K562 (cell line): ENCODE data around the gene TP53I13. TPM values are rescaled to one million over a fixed set of nuclear protein-coding genes. Genes with fewer than 3 reads are reported as not detected.

Experiments
- ATAC-seq: fragments of 200-7000 bp; cut with Tn5 transposase; 3 replicates; pipeline ENCODE4 v1.9.1; 2020; ENCODE audit warnings: moderate library complexity
- BruUV-seq: library from RNA; stranded (reverse); fragments of 400-500 nt; replicated peaks from 2 replicates; lab custom pipeline; 2021; lab: Mats Ljungman, UMichigan
- CTCF ChIA-PET: fragments of 300-600 bp; formaldehyde crosslinking; extraction: SDS; loops from one replicate; lab custom pipeline; 2021; ENCODE audit warnings: low intra/inter-chr PET ratio; lab: Yijun Ruan, JAX
- POLR2A ChIA-PET: fragments of 300-600, 350-650 bp; sonication (Branson Sonifier 250); formaldehyde crosslinking; extraction: SDS; loops from one replicate; lab custom pipeline; 2021; ENCODE audit warnings: antibody characterized with exemption, inconsistent platforms; lab: Yijun Ruan, JAX
- DNase-seq, 4 experiments: peaks; one replicate each; pipeline versions ENCODE4 v3.0.0 to v3.0.0-alpha.2; 2011 to 2018; ENCODE audit warnings: low spot score in 3 of 4, mixed read lengths in 3 of 4; ENCODE audit errors: extremely low read depth in 1 of 4
- FAIRE-seq: peaks from 2 replicates; lab custom pipeline; 2011; peaks lifted over from hg19 to GRCh38; lab: Jason Lieb, UNC
- H2AFZ ChIP-seq: 2 replicates; pipeline ENCODE4 v1.6.0; 2011; ENCODE audit warnings: low read depth, low read length, control low read depth, inconsistent platforms
- H3K27ac ChIP-seq: fragments of 200-600 bp; 3 replicates; pipeline ENCODE4 v1.8.0; 2011; ENCODE audit warnings: low read depth, mild to moderate bottlenecking, control low read depth, inconsistent platforms, low read length, moderate library complexity, mixed read lengths; ENCODE audit errors: extremely low read depth
- H3K27me3 ChIP-seq, 2 experiments: fragments of 300-600 bp in 1 of 2; 2 replicates in 1 of 2; 3 replicates in 1 of 2; pipeline versions ENCODE4 v1.6.0 to v1.8.0; 2011; ENCODE audit warnings: inconsistent platforms in 2 of 2, low read length in 2 of 2, mild to moderate bottlenecking in 1 of 2, mixed read lengths in 1 of 2, moderate library complexity in 1 of 2; ENCODE audit not compliant: control insufficient read depth in 2 of 2, insufficient read depth in 2 of 2
- H3K36me3 ChIP-seq: fragments of 300-600 bp; 3 replicates; pipeline ENCODE4 v1.8.0; 2011; ENCODE audit warnings: mild to moderate bottlenecking, low read length, inconsistent platforms; ENCODE audit not compliant: control insufficient read depth, insufficient read depth
- H3K4me1 ChIP-seq, 2 experiments: fragments of 200-600 bp in 1 of 2; replicated peaks in 1 of 2; 2 replicates in 1 of 2; 3 replicates in 1 of 2; pipeline versions ENCODE4 v1.5.1 to v1.8.0; 2011; ENCODE audit warnings: inconsistent platforms in 2 of 2, low read length in 2 of 2, mild to moderate bottlenecking in 1 of 2, mixed read lengths in 1 of 2, moderate library complexity in 1 of 2; ENCODE audit not compliant: control insufficient read depth in 2 of 2, insufficient read depth in 2 of 2
- H3K4me2 ChIP-seq: 2 replicates; pipeline ENCODE4 v1.6.1; 2011; ENCODE audit warnings: low read length, control low read depth, inconsistent platforms, mixed read lengths; ENCODE audit not compliant: insufficient read depth
- H3K4me3 ChIP-seq: fragments of 200-600 bp; sonication (generic), shearing (Covaris generic); 2 replicates; pipeline ENCODE4 v1.5.1; 2016; ENCODE audit warnings: control low read depth, inconsistent platforms
- H3K79me2 ChIP-seq: fragments of 200-600 bp; 3 replicates; pipeline ENCODE4 v1.8.0; 2011; ENCODE audit warnings: low read length, inconsistent platforms; ENCODE audit not compliant: control insufficient read depth, insufficient read depth
- H3K9ac ChIP-seq, 2 experiments: 2 replicates each; pipeline versions ENCODE4 v1.6.0 to v1.6.1; 2011; ENCODE audit warnings: low read depth in 2 of 2, low read length in 2 of 2, control low read depth in 1 of 2, inconsistent platforms in 1 of 2, mild to moderate bottlenecking in 1 of 2, mixed read lengths in 1 of 2; ENCODE audit not compliant: insufficient read depth in 1 of 2
- H3K9me1 ChIP-seq: one replicate; pipeline ENCODE4 v1.6.0; 2011; ENCODE audit warnings: inconsistent platforms, mild to moderate bottlenecking, low read length, moderate library complexity; ENCODE audit not compliant: control insufficient read depth, insufficient read depth
- H3K9me3 ChIP-seq: replicated peaks from 2 replicates; pipeline ENCODE4 v1.5.1; 2011; ENCODE audit warnings: low read depth, low read length, inconsistent platforms; ENCODE audit not compliant: control insufficient read depth, insufficient read depth
- H4K20me1 ChIP-seq: replicated peaks from 2 replicates; pipeline ENCODE4 v1.6.1; 2011; ENCODE audit warnings: low read length, inconsistent platforms, mixed read lengths; ENCODE audit not compliant: control insufficient read depth, insufficient read depth
- FOXA3 ChIP-seq, 2 experiments: fragments of 450-650 bp in 1 of 2; sonication (generic) in 1 of 2; formaldehyde crosslinking; IDR thresholded peaks in 1 of 2; conservative IDR thresholded peaks in 1 of 2; 2 replicates each; pipeline versions ENCODE4 v1.4.0 to v1.8.0; 2020 to 2022; ENCODE audit warnings: mild to moderate bottlenecking in 2 of 2, missing genetic modification reagents in 1 of 2
- KDM2B ChIP-seq: fragments of 250-450 bp; sonication (Bioruptor Pico); IDR thresholded peaks from 2 replicates; pipeline ENCODE4 v1.8.0; 2021; ENCODE audit warnings: mild to moderate bottlenecking, moderate library complexity
- NFATC3 ChIP-seq: fragments of 450-650 bp; IDR thresholded peaks from 2 replicates; pipeline ENCODE4 v1.6.1; 2017; ENCODE audit warnings: mild to moderate bottlenecking
- PATZ1 ChIP-seq: fragments of 250-450 bp; sonication (Bioruptor Pico); IDR thresholded peaks from 2 replicates; pipeline ENCODE4 v1.5.0; 2020; ENCODE audit warnings: mild to moderate bottlenecking, borderline replicate concordance
- PHB ChIP-seq: fragments of 250-450 bp; sonication (Bioruptor Pico); IDR thresholded peaks from 2 replicates; pipeline ENCODE4 v1.5.0; 2021
- RHOXF2B ChIP-seq: fragments of 250-450 bp; sonication (Bioruptor Pico); conservative IDR thresholded peaks from 2 replicates; pipeline ENCODE4 v1.5.1; 2021
- SMC3 ChIP-seq: conservative IDR thresholded peaks from 2 replicates; pipeline ENCODE4 v1.6.1; 2011; ENCODE audit warnings: low read depth, low read length, improper control_type of control experiment; ENCODE audit not compliant: insufficient read depth
- SPI1 ChIP-seq: IDR thresholded peaks from 2 replicates; pipeline ENCODE4 v1.6.1; 2011; ENCODE audit warnings: low read depth, low read length, control low read depth, borderline replicate concordance
- STAT5B ChIP-seq: fragments of 250-450 bp; sonication (Bioruptor Pico); IDR thresholded peaks from 2 replicates; pipeline ENCODE4 v1.8.0; 2021; ENCODE audit warnings: mild to moderate bottlenecking, inconsistent platforms
- USF2 ChIP-seq: sonication (generic); formaldehyde crosslinking; IDR thresholded peaks from 2 replicates; pipeline ENCODE4 v1.5.0; 2020; ENCODE audit warnings: missing genetic modification reagents
- ZNF12 ChIP-seq: sonication (generic); formaldehyde crosslinking; IDR thresholded peaks from 2 replicates; pipeline ENCODE4 v1.4.0; 2020; ENCODE audit warnings: mild to moderate bottlenecking, missing genetic modification reagents
- ZNF232 ChIP-seq: sonication (generic); formaldehyde crosslinking; IDR thresholded peaks from 2 replicates; pipeline ENCODE4 v1.8.0; 2022; ENCODE audit warnings: mild to moderate bottlenecking, missing genetic modification reagents
- ZNF395 ChIP-seq: fragments of 200-800 bp; sonication (Bioruptor generic); IDR thresholded peaks from 2 replicates; pipeline ENCODE4 v1.6.1; 2017; ENCODE audit warnings: missing genetic modification characterization, missing compliant biosample characterization
- ZNF41 ChIP-seq: fragments of 250-450 bp; sonication (Bioruptor Pico); conservative IDR thresholded peaks from 2 replicates; pipeline ENCODE4 v1.4.0; 2020; ENCODE audit warnings: mild to moderate bottlenecking
- ZNF780A ChIP-seq: fragments of 250-450 bp; sonication (Bioruptor Pico); IDR thresholded peaks from 2 replicates; pipeline ENCODE4 v1.5.0; 2021; ENCODE audit warnings: mild to moderate bottlenecking
- WGBS: fragments of 100-300 bp; shearing (Covaris generic); methylation state at CpG from one replicate; pipeline ENCODE4 v1.1.6; 2016; ENCODE audit warnings: low coverage, mixed read lengths; ENCODE audit not compliant: insufficient coverage; ENCODE audit errors: missing lambda C conversion rate; 5-methylcytosine and 5-hydroxymethylcytosine counted together
- in situ Hi-C: fragments of 300-500 bp; cut with MboI; formaldehyde crosslinking; loops from 4 replicates; pipeline ENCODE4 v1.15.0; 2018; ENCODE audit warnings: inconsistent platforms, mixed read lengths
- intact Hi-C: fragments of 100-400 bp; cut with micrococcal nuclease; formaldehyde crosslinking; loops from 2 replicates; pipeline ENCODE4 v1.14.2; 2022
- polyA plus RNA-seq, 8 experiments: library from polyadenylated mRNA; depleted of rRNA in 4 of 8; stranded (reverse) in 5 of 8; unstranded in 3 of 8; fragments of >200 nt; fragmentation: Nextera tagmentation in 2 of 8; fragmentation: Illumina TruSeq in 1 of 8; extraction: Ambion mirVana in 2 of 8; extraction: Trizol in 1 of 8; gene quantifications; 2 replicates each; pipeline versions ENCODE4 v1.2.1 to v1.2.3, GENCODE V29; 2011 to 2014; ENCODE audit warnings: inconsistent platforms in 1 of 8, missing spikeins in 1 of 8
- total RNA-seq, 7 experiments: library from RNA; depleted of rRNA in 6 of 7; stranded (reverse); fragments of >200 nt in 6 of 7; fragmentation: Illumina TruSeq in 2 of 7; extraction: Trizol in 2 of 7; gene quantifications; 2 replicates each; pipeline versions ENCODE4 v1.2.1 to v1.2.3, GENCODE V29; 2011 to 2021; ENCODE audit warnings: low replicate concordance in 1 of 7

TP53I13 gene
- total and polyA plus RNA-seq, 9 of the 15 experiments (the other 6 are each of a cell fraction or from before 2014, with no cell fraction given), result 0.08 to 28.3 (median 9.1) TPM

- TF ChIP-seq PATZ1 (no peak), KDM2B (CRISPR knock-in tag) (no peak), RHOXF2B (CRISPR knock-in tag) (no peak)
These were observed 12.7 kb upstream of the TP53I13 start (continued) for GRCh38 chr17:29555840-29556239.

GRCh38 chr17:29557085-29557738 is 11.3 kb upstream of the TP53I13 start:
- CTCF ChIA-PET, result no interaction called here
- no peak for TF ChIP-seq PHB (CRISPR knock-in tag)
- no peak for TF ChIP-seq ZNF12 (CRISPR knock-in tag)
- TF ChIP-seq NFATC3, result no peak
- no peak for TF ChIP-seq SPI1
- no peak for TF ChIP-seq ZNF780A
- no peak for TF ChIP-seq USF2 (CRISPR knock-in tag)
- no peak for TF ChIP-seq ZNF395
- TF ChIP-seq STAT5B (CRISPR knock-in tag), result no peak
- no peak for TF ChIP-seq ZNF41 (CRISPR knock-in tag)
- TF ChIP-seq FOXA3 (CRISPR knock-in tag; conservative IDR thresholded peaks at IDR 0.05 in 1 of 2, IDR thresholded peaks at IDR 0.05 in 1 of 2), result no peak
- no peak for TF ChIP-seq ZNF232 (CRISPR knock-in tag)
- TF ChIP-seq SMC3, result no peak

More at GRCh38 chr17:29557085-29557738, 11.3 kb upstream of the TP53I13 start:
- H3K9me3 ChIP-seq, result no peaks in the 10 kb centered on the region
- peaks cover 18% of the 10 kb centered on the region for H4K20me1 ChIP-seq
- intact Hi-C loops, result loop anchor here (10.0 kb wide), 1 partner anchor 412 kb away; no protein-coding TSS in a partner anchor
- no peak overlapping the region for H3K4me2 ChIP-seq
- WGBS, result 0% methylated on average over 1 of the region's 1 CpG
- peak; percentile 85 for FAIRE-seq
- POLR2A ChIA-PET, result interaction anchor here (0.8 kb wide), 1 partner anchor 11 kb away, joined by 4 read pairs; no protein-coding TSS in a partner anchor
- no peaks in the 10 kb centered on the region for H3K79me2 ChIP-seq
- H3K9ac ChIP-seq, result no peak overlapping the region
- no peak overlapping the region for H3K27ac ChIP-seq
- peak; percentile 87 for ATAC-seq
- no peak overlapping the region for H2AFZ ChIP-seq
- no TSS peak for BruUV-seq
- DNase-seq, result peak in 2 of 4 experiments; percentile 53 to 72
- H3K4me1 ChIP-seq, result peaks cover 8 to 9% of the 10 kb centered on the region in 2 experiments; a peak in 4 of 5 replicates
- no peak overlapping the region for H3K4me3 ChIP-seq
- H3K9me1 ChIP-seq, result no peaks in the 10 kb centered on the region
- in situ Hi-C loops, result no loop called here
- H3K36me3 ChIP-seq, result no peaks in the 10 kb centered on the region
- H3K27me3 ChIP-seq, result peaks cover 10 to 20% of the 10 kb centered on the region in 2 experiments; a peak in 4 of 5 replicates
